T-helper 2 cell treated with Interferon-gamma antibody and Interleukin-4, amounts not matched to agents 100 ng/mL and 5 ng/mL, for 36 hours (primary cell): ENCODE results near the gene SLC16A1. TPM values are rescaled to one million over a fixed set of nuclear protein-coding genes. Genes with fewer than 3 reads are reported as not detected.

Experiments used
- intact Hi-C: fragments of 100-400 bp; cut with micrococcal nuclease; formaldehyde crosslinking; loops from one replicate; pipeline ENCODE4 v1.15.1; 2023
- total RNA-seq: library from RNA; stranded (reverse); gene quantifications from 2 replicates; pipeline ENCODE4 v1.2.3, GENCODE V29; 2022

Gene SLC16A1
- total RNA-seq, 1 donor from 2014 or later, result 61.6 TPM

GRCh38 chr1:112973788-112974187 is 17.8 kb upstream of the SLC16A1 start:
- intact Hi-C loops, result no loop called here

- intact Hi-C loops, result no loop called here
Measured at GRCh38 chr1:112971006-112971405, 15.0 kb upstream of the SLC16A1 start.

- intact Hi-C loops, result no loop called here
Measured at GRCh38 chr1:112964347-112964746, 8.4 kb upstream of the SLC16A1 start.

GRCh38 chr1:112961072-112961471 is 5.1 kb upstream of the SLC16A1 start:
- intact Hi-C loops, result no loop called here

GRCh38 chr1:112960384-112960783 is 4.4 kb upstream of the SLC16A1 start:
- intact Hi-C loops, result no loop called here

- intact Hi-C loops, result loop anchor here (5.0 to 10.0 kb wide), 4 partner anchors 84 to 1387 kb away; partner anchors contain the start of genes HIPK1 and PHTF1
Measured at GRCh38 chr1:112958236-112958635, 2.2 kb upstream of the SLC16A1 start.

GRCh38 chr1:112957133-112957812 is 1.3 kb upstream of the SLC16A1 start:
- intact Hi-C loops, result loop anchor here (2.0 to 10.0 kb wide), 7 partner anchors 76 to 1388 kb away; partner anchors contain the start of genes CAPZA1, HIPK1, LRIG2 and PHTF1

GRCh38 chr1:112956544-112957132 is 642 bp upstream of the SLC16A1 start:
- intact Hi-C loops, result loop anchor here (1.0 to 10.0 kb wide), 9 partner anchors 76 to 1388 kb away; partner anchors contain the start of genes CAPZA1, HIPK1, LRIG2 and PHTF1

- intact Hi-C loops, result loop anchor here (5.0 to 10.0 kb wide), 4 partner anchors 87 to 1390 kb away; partner anchors contain the start of genes HIPK1 and PHTF1
Measured at GRCh38 chr1:112954945-112955772, 837 bp downstream of the SLC16A1 start.

GRCh38 chr1:112954017-112954650 is 1.9 kb downstream of the SLC16A1 start:
- intact Hi-C loops, result loop anchor here (10.0 kb wide), 2 partner anchors 801 to 1391 kb away; partner anchors contain the start of gene PHTF1

- intact Hi-C loops, result loop anchor here (10.0 kb wide), 2 partner anchors 804 to 1394 kb away; partner anchors contain the start of gene PHTF1
Measured at GRCh38 chr1:112950426-112950825, 5.6 kb downstream of the SLC16A1 start.

GRCh38 chr1:112946683-112947082 is 9.3 kb downstream of the SLC16A1 start:
- intact Hi-C loops, result no loop called here

GRCh38 chr1:112939810-112940209 is 16.2 kb downstream of the SLC16A1 start:
- intact Hi-C loops, result no loop called here

GRCh38 chr1:112938210-112938609 is 17.8 kb downstream of the SLC16A1 start:
- intact Hi-C loops, result no loop called here

- intact Hi-C loops, result no loop called here
Measured at GRCh38 chr1:112937495-112937894, 18.5 kb downstream of the SLC16A1 start.

GRCh38 chr1:112937070-112937469 is 18.9 kb downstream of the SLC16A1 start:
- intact Hi-C loops, result no loop called here

- intact Hi-C loops, result no loop called here
Measured at GRCh38 chr1:112935461-112936111, 20.4 kb downstream of the SLC16A1 start.

- intact Hi-C loops, result no loop called here
Measured at GRCh38 chr1:112934577-112934976, 21.4 kb downstream of the SLC16A1 start.

- intact Hi-C loops, result no loop called here
Measured at GRCh38 chr1:112933820-112934571, 22.0 kb downstream of the SLC16A1 start.

- intact Hi-C loops, result no loop called here
Measured at GRCh38 chr1:112929979-112930378, 26.0 kb downstream of the SLC16A1 start.
